Medulla oblongata (tissue), 1 donor: ENCODE results near the gene UBA3.

Experiments used
- DNase-seq: peaks from one replicate; pipeline ENCODE4 v3.0.0-alpha.2; 2015; ENCODE audit errors: extremely low spot score

UBA3 gene

DNA sequence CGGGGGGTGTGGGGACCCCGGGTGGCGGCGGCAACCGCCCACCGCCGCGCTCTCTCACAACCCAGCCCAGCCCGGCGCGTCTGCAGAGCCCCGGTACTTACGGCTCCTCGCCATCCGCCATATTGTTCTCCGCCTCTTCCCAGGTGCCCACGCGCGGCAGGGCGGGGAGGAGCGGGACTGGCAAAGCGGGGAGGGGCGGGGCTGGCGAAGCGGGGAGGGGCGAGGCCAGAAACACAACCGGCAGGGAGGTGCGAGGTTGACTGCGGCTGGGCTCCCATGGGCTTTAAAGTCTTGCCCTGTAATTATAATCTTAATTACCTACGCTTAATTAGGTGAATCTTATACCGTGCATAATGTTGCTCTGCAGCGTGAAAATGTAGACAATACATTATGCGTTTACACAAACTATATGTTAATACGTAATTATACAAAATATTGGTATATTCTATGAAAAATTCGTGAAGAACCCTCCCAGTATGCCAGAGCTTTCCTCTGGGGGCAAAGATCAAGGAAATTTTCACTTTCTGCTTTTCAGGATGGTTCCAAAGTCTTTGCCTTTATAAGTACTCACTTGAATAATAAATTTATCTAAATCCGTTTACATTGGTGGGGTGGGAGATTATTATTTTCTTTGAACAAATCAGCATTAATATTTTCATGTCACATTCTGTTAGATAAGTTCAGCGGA is at the start of gene UBA3:
Gene UBA3, minus strand, starts transcription at position 133 of the 688 bp plus-strand sequence. Its CDS starts 12 bp downstream, at position 121.
- peak; percentile 94 for DNase-seq

DNA sequence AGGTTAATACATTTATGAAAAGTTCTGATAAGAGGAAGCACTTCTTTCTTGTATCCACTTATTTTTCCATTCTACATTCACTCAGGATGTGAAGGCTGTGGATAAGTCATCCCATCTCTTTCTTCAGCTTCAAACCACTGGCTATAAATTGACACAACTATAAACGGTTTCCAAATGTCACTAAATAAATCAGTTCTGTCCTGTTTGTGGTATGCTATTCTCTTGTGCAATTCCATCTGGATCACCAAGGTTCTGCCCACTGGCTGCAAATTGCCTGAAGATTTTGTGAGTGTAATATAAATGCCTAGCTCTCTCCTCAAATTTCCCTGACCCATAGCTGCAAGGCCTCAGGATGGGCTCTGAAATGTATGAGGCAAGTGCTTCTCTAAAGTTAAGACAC is 49.4 kb upstream of the UBA3 start:
- no peak for DNase-seq

DNA sequence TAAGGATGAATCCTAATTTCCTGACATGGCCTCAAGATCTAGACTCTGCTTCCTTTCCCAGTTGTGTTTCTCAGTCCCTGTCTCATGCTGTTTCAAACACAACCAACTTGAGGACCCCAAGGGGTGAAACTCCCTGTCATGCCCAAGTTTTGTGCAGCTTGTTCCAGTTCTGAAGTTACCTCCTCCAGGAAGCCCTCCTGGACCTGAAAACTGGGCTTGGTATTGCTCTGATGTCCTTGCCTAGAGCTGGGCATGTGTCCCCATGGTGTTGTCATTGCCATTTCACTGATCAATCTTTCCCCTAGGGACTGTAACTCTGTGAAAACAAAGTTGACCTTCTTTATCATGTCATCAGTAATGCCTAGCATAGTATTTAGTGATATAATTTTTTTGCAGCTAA is 48.3 kb upstream of the UBA3 start:
- no peak for DNase-seq

DNA sequence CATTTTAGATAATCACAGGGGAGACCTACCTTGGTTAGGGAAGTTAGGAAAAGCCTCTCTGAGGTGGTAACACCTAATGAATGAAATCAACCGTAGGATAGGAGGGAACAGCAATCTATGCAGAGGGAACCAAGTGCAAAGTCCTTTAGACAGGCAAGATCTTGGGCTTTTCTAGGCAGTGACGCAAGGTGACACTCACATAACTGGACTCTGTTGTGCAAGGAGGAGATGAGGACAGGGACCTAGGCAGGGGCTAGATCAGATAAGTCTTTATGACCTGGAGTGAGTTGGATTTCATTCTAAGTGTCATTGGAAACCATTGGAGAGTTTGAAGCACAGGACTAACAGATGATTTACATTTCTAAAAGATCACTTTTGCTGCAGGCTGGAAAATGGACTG is 46.8 kb upstream of the UBA3 start:
- no peak for DNase-seq

DNA sequence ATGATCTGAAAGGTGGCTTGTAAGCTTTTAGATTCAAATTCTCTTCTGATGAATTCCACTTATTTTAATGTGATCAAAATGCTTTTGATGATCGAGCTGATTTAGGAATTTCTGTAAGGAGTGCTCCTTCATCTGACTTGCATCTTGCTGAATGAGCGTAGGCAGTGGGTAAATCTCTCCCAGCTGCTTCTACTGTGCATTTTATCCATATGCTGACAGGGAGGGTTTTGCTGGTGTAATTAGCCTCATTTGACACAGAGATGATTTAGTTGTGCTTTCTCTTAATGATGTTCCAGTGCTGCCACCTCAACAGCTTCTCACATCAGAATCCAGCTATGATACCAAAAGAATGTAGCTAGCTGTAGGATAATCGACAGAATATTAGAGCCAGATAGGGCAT is 46.1 kb upstream of the UBA3 start:
- DNase-seq: no peak

DNA sequence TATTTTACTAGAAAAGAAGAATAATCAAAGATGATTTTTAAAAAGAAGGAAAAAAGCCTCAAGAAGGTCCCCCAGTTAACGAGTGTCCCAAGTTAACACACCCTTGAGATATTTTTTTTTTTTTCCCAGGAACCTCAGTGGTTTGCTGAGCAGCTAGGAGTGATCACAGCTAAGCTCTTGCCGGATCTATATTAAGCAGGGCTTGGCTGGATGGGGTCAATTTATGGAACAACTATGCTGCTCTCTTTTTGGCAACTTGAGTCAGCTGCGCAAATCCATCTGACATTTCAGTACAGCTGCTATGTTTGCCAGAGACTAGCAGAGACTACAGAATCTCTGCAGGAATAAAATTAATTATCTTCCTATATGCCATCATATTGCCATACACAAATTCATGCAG is 42.2 kb upstream of the UBA3 start, which contains the start of gene LMOD3:
Gene LMOD3, minus strand, starts transcription at position 193 of the 400 bp plus-strand sequence. CDS start 209 bp downstream, outside the sequence.
- no peak for DNase-seq

DNA sequence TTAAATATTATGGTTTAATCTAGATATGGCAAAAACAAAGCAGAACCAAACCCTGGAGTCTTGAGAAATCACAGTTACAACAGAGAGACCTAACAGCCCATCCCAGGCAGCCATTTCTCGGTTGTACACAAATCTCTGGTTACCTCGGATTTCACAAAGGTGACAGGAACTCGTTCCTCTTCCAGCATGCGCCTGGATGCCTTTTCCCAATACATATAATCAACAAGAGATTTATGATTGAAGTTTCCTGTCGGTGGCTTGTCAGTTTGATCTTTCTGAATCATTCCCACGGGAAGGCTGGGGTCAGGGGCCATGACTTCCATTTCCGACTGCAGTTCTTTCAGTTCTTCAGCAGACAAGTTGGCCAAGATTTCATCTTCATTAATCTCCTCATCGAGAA is 41.8 kb upstream of the UBA3 start:
- no peak for DNase-seq

DNA sequence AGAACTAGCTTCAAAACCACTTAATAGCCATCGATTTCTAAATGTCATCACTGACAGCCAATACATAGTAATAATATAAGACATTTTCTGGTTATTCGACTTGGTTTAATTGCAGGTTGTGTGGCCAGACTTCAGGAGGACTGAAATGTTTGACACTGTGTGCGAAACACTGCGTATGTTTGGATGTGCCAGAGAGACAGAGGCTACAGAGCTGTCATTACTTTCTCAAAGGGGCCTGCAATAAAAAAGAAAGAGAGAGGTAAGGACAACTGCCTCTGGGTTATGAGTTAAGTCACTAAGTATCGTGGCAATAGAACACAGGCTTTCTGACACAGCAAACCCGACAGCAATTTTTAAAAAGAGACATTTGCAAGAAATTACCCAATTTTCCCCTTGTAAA is 41.3 kb upstream of the UBA3 start:
- no peak for DNase-seq

DNA sequence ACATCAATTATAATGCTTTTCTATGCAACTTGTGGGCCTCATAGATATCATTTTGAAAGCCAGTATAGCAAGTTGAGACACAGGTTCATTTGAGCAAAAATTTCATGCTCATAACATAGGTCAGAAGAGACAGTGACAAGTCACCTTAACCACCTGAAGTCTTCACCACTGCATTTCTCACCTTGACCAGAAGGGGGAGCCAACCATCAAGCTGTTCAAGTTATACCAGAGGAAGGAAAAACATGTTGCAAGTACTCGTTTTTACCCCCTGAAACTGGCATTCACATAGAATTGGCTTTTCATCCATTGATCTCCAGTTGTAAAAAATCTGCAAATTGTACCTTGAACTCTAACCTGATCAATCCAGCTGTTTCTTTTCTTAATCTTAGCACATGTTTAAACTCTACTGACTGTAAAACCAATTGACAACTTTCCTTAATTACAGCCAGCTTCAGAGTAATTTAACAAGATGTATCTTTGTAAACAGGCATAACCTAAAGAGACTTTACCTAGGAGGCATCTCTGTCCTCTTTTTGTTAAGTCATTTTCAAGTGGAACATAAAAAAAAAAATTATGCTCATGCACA is 40.8 kb upstream of the UBA3 start:
- peak; percentile 93 for DNase-seq

DNA sequence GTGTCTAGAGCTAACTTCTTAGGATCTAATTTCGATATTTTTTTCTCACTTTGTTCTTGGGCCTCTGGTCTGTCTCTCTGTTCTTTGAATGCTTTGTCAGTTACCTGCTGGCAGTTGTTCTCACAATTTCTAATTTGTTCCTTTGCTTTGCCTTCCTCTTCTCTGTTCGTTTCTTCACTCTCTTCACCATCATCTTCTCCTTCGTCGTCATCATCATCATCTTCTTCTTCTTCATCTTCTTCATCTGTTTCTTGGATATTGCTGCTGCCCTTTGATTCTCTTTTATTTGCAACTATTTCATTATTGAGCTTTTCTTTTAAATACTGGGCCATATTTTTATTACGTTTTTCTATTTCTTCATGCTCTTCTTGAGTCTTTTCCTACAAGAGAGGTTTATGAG is 39.5 kb upstream of the UBA3 start:
- DNase-seq: no peak

DNA sequence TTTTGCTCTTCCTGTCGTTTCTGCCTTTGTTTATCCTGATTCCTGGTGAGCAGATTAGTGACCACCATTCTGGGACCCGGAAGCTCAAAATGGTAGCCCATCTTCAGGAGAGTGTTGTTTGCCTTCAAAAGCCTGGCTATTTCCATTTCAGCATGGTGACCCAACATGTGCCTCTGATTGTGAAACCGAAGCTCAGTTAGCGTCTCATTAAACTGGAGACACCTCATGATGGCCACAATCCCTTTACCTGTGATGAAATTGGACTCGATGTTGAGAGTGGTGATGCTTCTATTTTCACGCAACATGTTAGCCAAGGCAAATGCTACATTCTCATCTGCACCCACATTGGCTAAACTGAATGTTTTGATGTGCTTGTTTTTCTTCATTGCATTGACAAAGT is 39.0 kb upstream of the UBA3 start:
- no peak for DNase-seq

DNA sequence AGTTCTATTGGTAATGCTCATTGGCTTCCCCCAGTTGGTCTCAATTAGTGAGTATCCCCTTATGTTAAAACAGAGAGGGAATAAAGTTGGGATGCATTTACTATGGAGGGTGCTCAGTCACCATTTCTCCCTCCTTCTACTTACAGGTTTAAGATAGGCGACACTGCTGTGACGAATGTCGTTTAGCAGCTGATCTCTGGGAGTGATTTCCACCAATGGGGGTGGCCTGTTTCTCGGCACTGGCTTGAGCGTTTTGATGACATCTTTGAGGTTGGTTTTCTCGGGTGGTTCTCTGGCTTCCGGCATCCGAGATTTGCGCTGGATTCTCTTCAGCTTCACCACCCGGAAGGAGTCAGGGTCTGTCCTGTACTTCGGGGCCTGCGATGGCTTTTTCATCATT is 38.4 kb upstream of the UBA3 start:
- DNase-seq: no peak

DNA sequence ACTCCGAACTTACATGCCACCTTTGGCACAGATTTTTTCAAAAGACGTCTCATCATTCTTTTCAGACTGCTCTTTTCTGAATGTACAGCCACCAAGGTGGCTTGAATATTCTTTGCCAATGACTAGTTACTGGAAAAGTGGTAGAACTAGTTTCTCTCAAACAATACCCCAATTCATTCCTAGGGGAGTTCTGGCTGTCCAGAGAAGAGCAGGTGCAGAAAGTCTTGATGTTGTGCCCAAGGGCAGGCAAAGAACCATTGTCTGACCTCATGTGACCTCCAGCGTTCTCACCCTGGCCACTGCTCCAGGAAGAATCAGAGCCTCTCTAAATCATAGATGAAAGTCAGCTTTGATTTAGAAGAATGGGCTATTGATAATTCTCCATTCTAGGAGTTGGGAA is 36.7 kb upstream of the UBA3 start:
- DNase-seq: peak; percentile 90

DNA sequence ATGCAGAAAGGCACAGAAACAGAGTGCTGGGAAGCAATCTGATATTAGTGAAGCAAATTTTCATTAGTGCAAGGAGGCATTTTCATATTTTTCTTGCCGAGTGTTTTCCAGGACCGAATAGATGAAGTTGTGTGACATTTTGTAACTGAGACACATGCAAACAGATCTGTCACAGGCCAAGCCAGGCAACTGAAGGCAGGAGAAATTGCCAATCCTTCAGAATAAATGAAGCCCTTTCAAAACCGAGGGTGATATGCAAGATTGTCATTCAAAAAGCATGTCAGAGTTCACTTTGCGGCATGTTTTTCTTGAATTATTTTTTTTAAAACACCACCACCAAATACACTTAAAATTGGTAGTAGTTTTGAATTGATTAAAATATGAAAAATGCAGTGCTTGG is 36.0 kb upstream of the UBA3 start:
- no peak for DNase-seq

DNA sequence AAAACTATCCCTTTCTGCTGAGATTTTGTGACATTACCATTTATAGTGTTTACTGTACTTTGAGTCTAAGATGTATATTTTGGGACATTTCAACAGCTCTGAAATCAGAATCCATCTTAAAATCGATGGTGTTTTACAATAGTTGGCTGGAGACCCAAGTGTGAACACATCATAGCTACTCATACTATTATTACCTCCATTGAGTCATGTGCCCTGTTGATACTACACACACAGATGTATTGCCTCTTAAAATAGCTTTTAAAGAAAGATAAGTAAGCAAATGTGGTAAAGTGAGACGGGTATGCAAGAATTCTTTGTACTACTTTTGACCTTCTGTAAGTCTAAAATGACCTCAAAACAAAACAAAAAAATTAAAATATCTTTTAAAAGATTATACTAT is 35.6 kb upstream of the UBA3 start:
- DNase-seq: no peak

DNA sequence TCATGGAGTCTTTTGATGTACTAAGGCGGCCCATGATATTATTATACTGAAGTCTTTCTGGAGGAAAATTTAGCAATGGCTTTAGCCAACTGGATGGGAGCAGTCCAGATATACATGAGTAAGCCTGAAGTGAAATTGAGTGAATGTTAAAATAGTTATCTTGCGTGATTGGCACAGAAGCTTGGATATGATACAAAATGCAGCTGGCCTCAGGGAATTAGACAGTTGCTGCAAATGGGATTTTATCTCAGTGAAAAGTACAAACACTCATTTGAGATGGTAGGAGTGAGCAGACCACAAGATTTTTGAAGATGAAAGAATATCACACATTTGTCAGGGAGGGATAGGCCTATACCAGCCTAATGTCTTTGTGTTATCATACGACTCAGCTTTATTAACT is 33.4 kb upstream of the UBA3 start:
- DNase-seq: no peak

DNA sequence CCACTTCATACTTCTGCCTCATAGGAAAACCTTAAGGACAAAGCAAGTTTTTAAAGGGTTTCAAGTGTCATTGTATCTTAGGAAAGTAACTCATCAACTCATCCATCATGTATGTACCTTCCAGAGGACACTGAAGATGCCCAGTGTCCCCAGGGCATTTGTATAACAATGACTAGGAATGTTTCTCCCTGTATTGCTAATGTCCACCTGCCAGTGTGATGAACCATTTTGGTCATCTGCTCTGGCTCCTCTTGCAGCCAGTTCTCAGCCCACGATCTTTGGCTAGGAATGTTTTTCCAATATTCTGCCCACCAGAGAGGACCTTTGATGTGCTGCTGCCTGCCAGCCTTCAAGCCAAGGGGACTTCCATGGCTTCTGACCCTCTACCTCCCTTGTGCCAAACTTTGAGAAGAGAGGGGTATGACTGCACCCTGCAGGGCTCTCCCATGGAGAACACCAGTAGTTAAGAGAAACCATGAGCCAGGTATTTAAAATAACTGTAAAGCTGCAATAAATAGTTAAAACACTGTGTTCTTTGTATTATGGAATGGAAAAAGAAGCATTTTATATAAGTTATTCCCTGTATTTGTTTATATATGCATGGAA is 30.9 kb upstream of the UBA3 start:
- no peak for DNase-seq

DNA sequence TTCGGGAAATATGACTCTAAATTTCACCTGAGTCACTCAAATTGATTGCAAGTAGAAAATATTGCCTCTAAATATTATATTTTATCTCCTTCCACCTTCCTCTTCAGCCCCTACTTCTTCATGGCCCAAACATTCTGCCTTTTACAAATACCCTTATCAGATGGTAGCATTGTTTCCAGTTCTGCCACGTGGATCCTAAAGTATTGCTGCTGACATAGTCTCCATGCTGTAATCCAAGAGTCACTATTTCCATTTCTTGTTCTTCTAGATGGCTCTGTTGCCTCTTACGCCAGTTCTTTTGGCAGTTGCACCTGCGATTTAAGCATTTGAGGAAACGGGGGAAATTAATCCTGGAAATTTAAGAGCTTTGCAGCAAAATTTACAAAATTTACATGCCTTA is 28.6 kb upstream of the UBA3 start:
- no peak for DNase-seq

DNA sequence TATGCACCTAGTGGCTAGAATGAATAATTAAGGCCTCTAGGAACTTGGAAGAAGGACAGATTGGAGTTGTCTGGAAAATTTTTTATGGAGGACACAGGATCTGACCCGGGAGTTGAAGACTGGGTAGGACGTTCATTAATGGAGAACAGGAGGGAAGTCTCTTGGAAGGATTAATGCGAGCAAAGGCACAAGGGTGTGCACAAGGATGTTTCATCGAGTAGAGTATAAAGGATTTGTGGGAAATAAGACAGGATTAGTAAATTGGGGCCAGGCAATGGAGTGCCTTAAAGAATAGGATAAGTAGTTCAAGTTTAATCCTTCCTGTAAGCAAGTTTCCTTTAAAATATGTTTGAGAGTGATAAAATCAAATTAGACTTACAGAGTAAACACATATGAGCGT is 27.7 kb upstream of the UBA3 start:
- no peak for DNase-seq

DNA sequence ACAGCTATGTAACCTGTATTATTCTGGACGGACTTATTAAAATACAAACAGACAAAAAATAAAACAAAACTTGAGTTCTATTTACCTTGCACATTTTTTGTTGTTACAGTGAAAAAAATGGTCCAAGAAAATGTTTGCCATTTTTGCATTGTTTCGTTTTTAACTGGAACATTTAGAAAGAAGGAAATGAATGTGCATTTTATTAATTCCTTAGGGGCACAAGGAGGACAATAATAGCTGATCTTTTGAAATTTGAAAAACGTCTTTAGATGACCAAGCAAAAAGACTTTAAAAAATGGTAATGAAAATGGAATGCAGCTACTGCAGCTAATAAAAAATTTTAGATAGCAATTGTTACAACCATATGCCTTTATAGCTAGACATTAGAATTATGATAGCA is 25.2 kb upstream of the UBA3 start:
- no peak for DNase-seq

DNA sequence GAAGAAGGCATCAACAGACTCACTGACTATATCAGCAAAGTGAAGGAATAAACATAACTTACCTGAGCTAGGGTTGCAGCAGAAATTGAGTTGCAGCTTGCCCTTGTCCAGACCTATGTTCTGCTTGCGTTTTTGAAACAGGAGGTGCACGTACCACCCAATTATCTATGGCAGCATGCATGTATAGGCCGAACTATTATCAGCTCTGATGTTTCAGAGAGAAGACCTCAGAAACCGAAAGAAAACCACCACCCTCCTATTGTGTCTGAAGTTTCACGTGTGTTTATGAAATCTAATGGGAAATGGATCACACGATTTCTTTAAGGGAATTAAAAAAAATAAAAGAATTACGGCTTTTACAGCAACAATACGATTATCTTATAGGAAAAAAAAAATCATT is 24.4 kb upstream of the UBA3 start:
- no peak for DNase-seq

DNA sequence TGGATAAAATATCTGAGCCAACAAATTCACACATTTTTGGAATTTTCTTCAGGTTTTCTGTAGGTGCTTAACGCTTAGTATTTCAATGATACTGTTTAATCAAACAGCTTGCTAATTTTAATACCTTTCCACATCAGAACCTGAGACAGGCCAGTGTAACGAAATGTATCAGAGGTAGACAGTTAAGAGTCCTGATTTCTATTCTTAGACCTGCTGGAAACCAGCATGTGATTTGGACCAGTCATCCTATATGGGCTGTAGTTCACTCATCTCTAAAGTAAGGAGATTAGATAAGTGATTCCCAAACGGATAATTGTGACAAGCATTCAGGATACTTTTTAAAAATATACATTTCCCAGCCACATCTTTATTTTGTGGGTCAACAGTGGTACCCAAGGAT is 23.0 kb upstream of the UBA3 start:
- DNase-seq: no peak

DNA sequence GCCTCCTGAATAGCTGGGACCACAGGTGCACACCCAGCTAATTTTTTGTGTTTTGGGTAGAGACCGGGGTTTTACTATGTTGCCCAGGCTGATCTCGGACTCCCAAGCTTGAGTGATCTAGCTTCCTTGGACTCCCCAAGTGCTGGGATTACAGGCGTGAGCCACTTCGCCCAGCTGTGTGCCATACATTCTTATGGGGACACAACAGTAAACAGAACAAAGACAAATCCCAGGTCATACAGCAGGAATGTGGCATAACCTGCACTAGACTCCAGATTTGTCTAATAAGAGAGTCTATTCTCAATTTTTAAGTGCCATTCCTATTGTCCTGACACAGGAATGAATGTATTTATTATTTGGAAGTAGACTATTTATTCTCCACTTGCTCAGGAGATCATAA is 22.2 kb upstream of the UBA3 start:
- no peak for DNase-seq
